HG03159 (cell line): Measurements from ENCODE around the gene UQCC2.

Source experiments
- ATAC-seq: cut with Tn5 transposase; IDR thresholded peaks from one replicate; pipeline ENCODE4 v1.9.1; 2021; ENCODE audit warnings: mild to moderate bottlenecking, moderate library complexity; ENCODE audit not compliant: unreplicated experiment

UQCC2 gene

GRCh38 chr6:33725891-33726673 lies 14.6 kb upstream of the UQCC2 start:
- ATAC-seq = no peak

- no peak for ATAC-seq
Observed at GRCh38 chr6:33725222-33725621, 13.7 kb upstream of the UQCC2 start.

- no peak for ATAC-seq
Observed at GRCh38 chr6:33724102-33725023, 12.9 kb upstream of the UQCC2 start.

- no peak for ATAC-seq
Observed at GRCh38 chr6:33723371-33724085, 12.0 kb upstream of the UQCC2 start.

GRCh38 chr6:33722103-33722623 lies 10.7 kb upstream of the UQCC2 start:
- no peak for ATAC-seq

GRCh38 chr6:33721508-33721907 lies 10.0 kb upstream of the UQCC2 start:
- ATAC-seq = no peak

- ATAC-seq = no peak
Observed at GRCh38 chr6:33720998-33721397, 9.5 kb upstream of the UQCC2 start.

GRCh38 chr6:33719326-33719987 lies 8.0 kb upstream of the UQCC2 start:
- ATAC-seq = no peak

- no peak for ATAC-seq
Observed at GRCh38 chr6:33718713-33719112, 7.2 kb upstream of the UQCC2 start.

- ATAC-seq = no peak
Observed at GRCh38 chr6:33717934-33718455, 6.5 kb upstream of the UQCC2 start.

- no peak for ATAC-seq
Observed at GRCh38 chr6:33716890-33717632, 5.6 kb upstream of the UQCC2 start.

GRCh38 chr6:33716379-33716778 lies 4.9 kb upstream of the UQCC2 start:
- ATAC-seq = no peak

- ATAC-seq = no peak
Observed at GRCh38 chr6:33714385-33715040, 3.0 kb upstream of the UQCC2 start.

- ATAC-seq = no peak
Observed at GRCh38 chr6:33713786-33714185, 2.3 kb upstream of the UQCC2 start.

- ATAC-seq = no peak
Observed at GRCh38 chr6:33712914-33713313, 1.4 kb upstream of the UQCC2 start.

- ATAC-seq = no peak
Observed at GRCh38 chr6:33710296-33711121, 991 bp downstream of the UQCC2 start.

- no peak for ATAC-seq
Observed at GRCh38 chr6:33709605-33710295, 1.8 kb downstream of the UQCC2 start.
